ENCODE measurements around the gene CCDC159. TPM values are rescaled to one million over a fixed set of nuclear protein-coding genes. Genes with fewer than 3 reads are reported as not detected.
"Not testable (repeated sequence)": the region's sequence is repeated elsewhere in the genome, so short reads cannot be mapped to it uniquely, and the experiment has no call there.

CCDC159 gene
- polyA plus RNA-seq, 4 donors: 24.1 to 70.4 (median 50.3) TPM

DNA sequence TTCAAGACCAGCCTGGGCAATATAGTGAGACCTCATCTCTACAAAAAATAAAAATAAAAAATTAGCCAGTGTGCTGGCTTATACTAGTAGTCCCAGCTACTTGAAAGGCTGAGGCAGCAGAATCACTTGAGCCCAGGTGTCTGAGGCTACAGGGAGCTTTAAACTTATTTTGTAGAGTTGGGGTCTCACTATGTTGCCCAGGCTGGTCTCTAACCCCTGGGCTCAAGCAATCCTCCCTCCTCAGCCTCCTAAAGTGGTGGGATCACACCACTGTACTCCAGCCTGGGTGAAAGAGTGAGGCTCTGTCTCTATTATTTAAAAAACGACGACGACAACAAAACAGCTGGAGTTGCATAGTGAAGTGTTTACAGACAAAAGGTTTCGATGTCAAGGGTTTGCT, 14.8 kb upstream of the CCDC159 start:
- FAIRE-seq (no peak), DNase-seq (no peak)
- no peak overlapping the region for H3K27ac ChIP-seq (ENCODE audit: low read depth in 1 of 3, low read length in 2 of 3)
- WGBS, 3 donors: 62 to 92% (median 87%) methylated on average over 4 of the region's 4 CpGs
- H3K36me3 ChIP-seq (ENCODE audit: control insufficient read depth in 3 of 3, insufficient read depth in 2 of 3, low read depth in 1 of 3, low read length in 3 of 3): peaks cover 0 to 96% (median 2%) of the 10 kb centered on the region in 3 donors
- H3K4me1 ChIP-seq (ENCODE audit: control insufficient read depth in 3 of 3, insufficient read depth in 2 of 3, low read depth in 1 of 3, low read length in 2 of 3): peaks cover 0 to 4% (median 0%) of the 10 kb centered on the region in 3 donors
- H3K27me3 ChIP-seq (ENCODE audit: control insufficient read depth in 3 of 3, insufficient read depth in 3 of 3, low read length in 3 of 3): no peaks in the 10 kb centered on the region
- no peak overlapping the region for H3K4me3 ChIP-seq (ENCODE audit: low read depth in 1 of 3, low read length in 3 of 3)
- no peaks in the 10 kb centered on the region for H3K9me3 ChIP-seq (ENCODE audit: control insufficient read depth in 2 of 2, insufficient read depth in 1 of 2, low read depth in 1 of 2, low read length in 1 of 2)

DNA sequence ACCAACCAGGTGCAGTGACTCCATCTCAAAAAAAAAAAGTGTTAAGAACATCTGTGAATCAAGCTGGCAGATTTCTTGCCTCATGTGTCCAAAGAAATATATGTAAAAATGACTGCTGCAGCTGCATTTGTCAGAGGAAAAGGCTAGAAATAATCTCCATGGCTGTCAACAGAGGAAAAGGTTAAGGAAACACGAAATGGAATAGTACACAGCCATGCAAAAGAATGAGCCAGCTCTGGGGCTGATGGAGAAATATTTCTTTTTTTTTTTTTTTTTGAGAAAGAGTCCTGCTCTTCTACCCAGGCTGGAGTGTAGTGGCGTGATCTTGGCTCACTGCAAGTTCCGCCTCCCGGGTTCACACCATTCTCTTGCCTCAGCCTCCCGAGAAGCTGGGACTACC, 13.5 kb upstream of the CCDC159 start:
- H3K4me3 ChIP-seq (ENCODE audit: low read depth in 1 of 3, low read length in 3 of 3): no peak overlapping the region
- peaks cover 0 to 94% (median 2%) of the 10 kb centered on the region in 3 donors for H3K36me3 ChIP-seq (ENCODE audit: control insufficient read depth in 3 of 3, insufficient read depth in 2 of 3, low read depth in 1 of 3, low read length in 3 of 3)
- H3K4me1 ChIP-seq (ENCODE audit: control insufficient read depth in 3 of 3, insufficient read depth in 2 of 3, low read depth in 1 of 3, low read length in 2 of 3): peaks cover 0 to 10% (median 0%) of the 10 kb centered on the region in 3 donors
- H3K9me3 ChIP-seq (ENCODE audit: control insufficient read depth in 2 of 2, insufficient read depth in 1 of 2, low read depth in 1 of 2, low read length in 1 of 2): no peaks in the 10 kb centered on the region
- H3K27me3 ChIP-seq (ENCODE audit: control insufficient read depth in 3 of 3, insufficient read depth in 3 of 3, low read length in 3 of 3): no peaks in the 10 kb centered on the region
- 91 to 96% (median 96%) methylated on average over 5 of the region's 5 CpGs for WGBS, 3 donors
- no peak overlapping the region for H3K27ac ChIP-seq (ENCODE audit: low read depth in 1 of 3, low read length in 2 of 3)
- no peak for DNase-seq
- FAIRE-seq: no peak

DNA sequence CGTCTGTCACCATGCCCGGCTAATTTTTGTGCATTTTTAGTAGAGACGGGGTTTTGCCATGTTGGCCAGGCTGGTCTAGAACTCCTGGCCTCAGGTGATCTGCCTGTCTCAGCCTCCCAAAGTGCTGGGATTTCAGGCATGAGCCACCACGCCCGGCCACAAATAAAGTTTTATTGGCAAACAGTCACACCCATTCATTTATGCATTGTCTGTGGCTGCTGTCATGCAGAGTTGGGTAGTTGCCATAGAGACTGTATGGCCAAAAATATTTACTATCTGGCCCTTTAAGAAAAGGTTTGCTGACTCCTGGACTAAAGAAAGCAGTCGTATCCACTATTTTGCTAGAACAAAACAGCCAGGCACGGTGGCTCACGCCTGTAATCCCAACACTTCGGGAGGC, 12.5 kb upstream of the CCDC159 start:
- H3K4me3 ChIP-seq (ENCODE audit: low read depth in 1 of 3, low read length in 3 of 3); H3K4me1 ChIP-seq (ENCODE audit: control insufficient read depth in 3 of 3, insufficient read depth in 2 of 3, low read depth in 1 of 3, low read length in 2 of 3); H3K27ac ChIP-seq (ENCODE audit: low read depth in 1 of 3, low read length in 2 of 3); DNase-seq; H3K9me3 ChIP-seq (ENCODE audit: control insufficient read depth in 2 of 2, insufficient read depth in 1 of 2, low read depth in 1 of 2, low read length in 1 of 2); FAIRE-seq; H3K27me3 ChIP-seq (ENCODE audit: control insufficient read depth in 3 of 3, insufficient read depth in 3 of 3, low read length in 3 of 3): not testable (repeated sequence)
- 83 to 85% (median 84%) methylated on average over 9 of the region's 9 CpGs for WGBS, 3 donors
- H3K36me3 ChIP-seq (ENCODE audit: control insufficient read depth in 3 of 3, insufficient read depth in 2 of 3, low read depth in 1 of 3, low read length in 3 of 3): peaks cover 0 to 88% (median 2%) of the 10 kb centered on the region in 3 donors

DNA sequence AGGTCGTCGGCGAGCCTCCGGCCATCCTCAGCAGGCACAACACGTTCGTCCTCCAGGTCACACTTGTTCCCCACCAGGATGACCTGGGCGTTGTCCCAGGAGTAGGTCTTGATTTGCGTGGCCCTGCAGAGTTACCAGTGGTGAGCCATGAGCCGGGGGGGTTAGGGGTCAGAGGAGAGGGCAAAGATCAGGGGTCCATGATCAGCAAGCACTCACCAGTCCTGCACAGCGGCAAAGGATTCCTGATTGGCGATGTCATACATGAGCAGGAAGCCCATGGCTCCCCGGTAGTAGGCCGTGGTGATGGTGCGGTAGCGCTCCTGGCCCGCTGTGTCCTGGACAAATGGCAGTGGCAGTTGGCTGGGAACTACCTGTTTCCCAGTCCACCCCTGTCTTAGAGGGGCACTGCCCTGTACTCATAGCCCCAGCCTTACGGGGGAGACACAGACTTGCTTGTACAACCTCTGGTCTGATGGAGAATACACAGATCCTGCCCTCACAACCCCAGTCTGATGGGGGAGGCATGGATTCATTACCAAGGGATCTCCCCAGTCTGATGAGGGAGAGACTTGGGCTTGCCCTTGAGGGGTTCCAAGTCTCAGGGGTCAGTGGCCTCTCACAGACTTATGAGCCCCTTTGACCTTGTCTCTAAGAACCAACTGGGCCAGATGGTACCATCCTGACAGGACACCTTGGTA, 10.7 kb upstream of the CCDC159 start:
- no peak for FAIRE-seq
- Histone ChIP-seq H3K4me1 (ENCODE audit: control insufficient read depth in 3 of 3, insufficient read depth in 2 of 3, low read depth in 1 of 3, low read length in 2 of 3) (peaks cover 0 to 14% (median 4%) of the 10 kb centered on the region in 3 donors), H3K27ac (ENCODE audit: low read depth in 1 of 3, low read length in 2 of 3) (no peak overlapping the region), H3K9me3 (ENCODE audit: control insufficient read depth in 2 of 2, insufficient read depth in 1 of 2, low read depth in 1 of 2, low read length in 1 of 2) (no peaks in the 10 kb centered on the region), H3K27me3 (ENCODE audit: control insufficient read depth in 3 of 3, insufficient read depth in 3 of 3, low read length in 3 of 3) (no peaks in the 10 kb centered on the region), H3K4me3 (ENCODE audit: low read depth in 1 of 3, low read length in 3 of 3) (no peak overlapping the region), H3K36me3 (ENCODE audit: control insufficient read depth in 3 of 3, insufficient read depth in 2 of 3, low read depth in 1 of 3, low read length in 3 of 3) (peaks cover 0 to 71% (median 2%) of the 10 kb centered on the region in 3 donors)
- DNase-seq: no peak
- 95 to 98% (median 96%) methylated on average over 17 of the region's 17 CpGs for WGBS, 3 donors

DNA sequence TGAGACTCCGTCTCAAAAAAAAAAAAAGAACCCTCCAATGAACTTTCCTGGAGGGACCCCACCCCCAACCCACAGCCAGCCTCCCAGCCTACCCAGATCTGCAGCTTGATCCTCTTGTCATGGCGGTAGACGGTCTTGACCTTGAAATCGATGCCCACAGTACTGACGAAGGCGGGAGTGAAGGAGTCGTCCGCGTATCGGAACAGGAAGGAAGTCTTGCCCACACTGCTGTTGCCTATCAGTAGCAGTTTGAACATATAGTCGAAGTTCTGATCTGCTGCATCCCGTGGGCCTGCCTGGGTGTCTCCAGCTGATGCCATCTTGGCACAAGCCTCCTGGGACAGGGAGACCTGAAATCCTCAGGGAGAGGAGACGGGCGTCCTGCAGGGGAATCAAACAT, 9.2 kb upstream of the CCDC159 start:
- Histone ChIP-seq H3K27ac (ENCODE audit: low read depth in 1 of 3, low read length in 2 of 3) (no peak overlapping the region), H3K27me3 (ENCODE audit: control insufficient read depth in 3 of 3, insufficient read depth in 3 of 3, low read length in 3 of 3) (no peaks in the 10 kb centered on the region), H3K36me3 (ENCODE audit: control insufficient read depth in 3 of 3, insufficient read depth in 2 of 3, low read depth in 1 of 3, low read length in 3 of 3) (peaks cover 0 to 68% (median 2%) of the 10 kb centered on the region in 3 donors), H3K4me3 (ENCODE audit: low read depth in 1 of 3, low read length in 3 of 3) (peak overlapping the region in 1 of 3 donors; percentile 81), H3K4me1 (ENCODE audit: control insufficient read depth in 3 of 3, insufficient read depth in 2 of 3, low read depth in 1 of 3, low read length in 2 of 3) (peaks cover 0 to 14% (median 4%) of the 10 kb centered on the region in 3 donors), H3K9me3 (ENCODE audit: control insufficient read depth in 2 of 2, insufficient read depth in 1 of 2, low read depth in 1 of 2, low read length in 1 of 2) (peaks cover 0 to 3% of the 10 kb centered on the region in 2 donors)
- DNase-seq (no peak), FAIRE-seq (no peak)
- WGBS, 3 donors: 65 to 72% (median 71%) methylated on average over 13 to 14 of the region's 14 CpGs

DNA sequence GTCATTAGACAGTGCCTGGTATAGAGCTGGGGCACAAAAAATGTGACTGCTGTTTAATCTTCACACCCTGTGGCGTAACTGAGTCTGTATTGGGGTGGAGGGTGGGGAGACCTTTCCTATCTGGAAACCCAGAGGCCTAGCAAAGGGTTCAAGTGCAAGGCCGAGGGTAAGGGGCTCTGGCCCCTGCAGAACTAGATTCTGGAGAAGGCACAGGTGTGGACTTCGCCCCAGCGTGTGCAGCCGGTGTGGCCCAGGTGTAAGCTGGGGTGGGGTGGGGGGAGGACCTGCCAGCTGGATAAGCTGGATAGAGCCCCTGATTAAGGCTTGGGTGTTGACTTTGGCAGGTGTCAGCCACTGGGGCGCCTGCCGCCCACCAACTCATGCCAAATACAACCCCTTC, 8.2 kb upstream of the CCDC159 start:
- peaks cover 0 to 68% (median 2%) of the 10 kb centered on the region in 3 donors for H3K36me3 ChIP-seq (ENCODE audit: control insufficient read depth in 3 of 3, insufficient read depth in 2 of 3, low read depth in 1 of 3, low read length in 3 of 3)
- H3K4me1 ChIP-seq (ENCODE audit: control insufficient read depth in 3 of 3, insufficient read depth in 2 of 3, low read depth in 1 of 3, low read length in 2 of 3): peaks cover 2 to 19% (median 4%) of the 10 kb centered on the region in 3 donors
- H3K27ac ChIP-seq (ENCODE audit: low read depth in 1 of 3, low read length in 2 of 3): peak overlapping the region in 2 of 3 donors; percentile 66 to 93
- DNase-seq: peak; percentile 56 to 90
- peaks cover 0 to 3% of the 10 kb centered on the region in 2 donors for H3K9me3 ChIP-seq (ENCODE audit: control insufficient read depth in 2 of 2, insufficient read depth in 1 of 2, low read depth in 1 of 2, low read length in 1 of 2)
- H3K4me3 ChIP-seq (ENCODE audit: low read depth in 1 of 3, low read length in 3 of 3): peak overlapping the region in 1 of 3 donors; percentile 81
- no peak for FAIRE-seq
- 17 to 61% (median 47%) methylated on average over 7 of the region's 7 CpGs for WGBS, 3 donors
- H3K27me3 ChIP-seq (ENCODE audit: control insufficient read depth in 3 of 3, insufficient read depth in 3 of 3, low read length in 3 of 3): no peaks in the 10 kb centered on the region

DNA sequence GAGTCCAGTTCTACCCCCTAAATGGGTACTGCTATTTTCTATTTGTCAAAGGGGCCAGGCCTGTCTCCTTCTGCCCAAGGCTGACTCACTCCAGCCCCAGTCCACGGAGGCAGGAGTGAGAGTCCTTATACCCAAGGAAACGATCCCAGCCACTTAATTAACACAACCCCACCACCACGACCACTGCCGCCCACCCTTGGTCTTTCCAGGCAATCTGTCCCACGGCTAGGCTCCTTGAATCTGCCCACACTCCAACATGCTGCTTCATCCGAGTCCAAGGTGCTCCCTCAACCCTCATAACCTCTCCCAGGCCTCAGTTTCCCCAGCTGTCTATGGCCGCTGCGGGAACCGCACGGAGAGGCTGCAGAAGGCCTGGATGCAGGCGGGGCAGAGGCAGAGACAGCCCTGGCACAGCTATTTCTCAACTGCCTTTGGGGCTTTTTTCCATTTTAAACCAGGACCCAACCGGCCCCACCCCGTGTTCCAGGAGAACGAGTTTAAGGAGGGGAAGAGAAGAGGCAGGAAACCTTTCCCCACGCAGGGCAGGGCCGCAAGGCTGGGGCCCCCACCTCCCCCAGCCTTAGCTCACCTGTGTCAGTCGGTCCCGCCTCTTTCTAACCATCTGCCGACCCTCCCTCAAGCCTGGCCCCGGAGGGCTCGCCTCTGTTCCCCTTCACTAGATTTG, 7.6 kb upstream of the CCDC159 start:
- Histone ChIP-seq H3K4me3 (ENCODE audit: low read depth in 1 of 3, low read length in 3 of 3) (peak overlapping the region; percentile 59 to 85 (median 81)), H3K36me3 (ENCODE audit: control insufficient read depth in 3 of 3, insufficient read depth in 2 of 3, low read depth in 1 of 3, low read length in 3 of 3) (peaks cover 0 to 68% (median 2%) of the 10 kb centered on the region in 3 donors), H3K9me3 (ENCODE audit: control insufficient read depth in 2 of 2, insufficient read depth in 1 of 2, low read depth in 1 of 2, low read length in 1 of 2) (peaks cover 0 to 3% of the 10 kb centered on the region in 2 donors), H3K27me3 (ENCODE audit: control insufficient read depth in 3 of 3, insufficient read depth in 3 of 3, low read length in 3 of 3) (no peaks in the 10 kb centered on the region), H3K27ac (ENCODE audit: low read depth in 1 of 3, low read length in 2 of 3) (peak overlapping the region; percentile 13 to 93 (median 66)), H3K4me1 (ENCODE audit: control insufficient read depth in 3 of 3, insufficient read depth in 2 of 3, low read depth in 1 of 3, low read length in 2 of 3) (peaks cover 3 to 25% (median 4%) of the 10 kb centered on the region in 3 donors)
- DNase-seq (peak; percentile 12 to 55), FAIRE-seq (no peak)
- 8 to 26% (median 18%) methylated on average over 21 of the region's 21 CpGs for WGBS, 3 donors

DNA sequence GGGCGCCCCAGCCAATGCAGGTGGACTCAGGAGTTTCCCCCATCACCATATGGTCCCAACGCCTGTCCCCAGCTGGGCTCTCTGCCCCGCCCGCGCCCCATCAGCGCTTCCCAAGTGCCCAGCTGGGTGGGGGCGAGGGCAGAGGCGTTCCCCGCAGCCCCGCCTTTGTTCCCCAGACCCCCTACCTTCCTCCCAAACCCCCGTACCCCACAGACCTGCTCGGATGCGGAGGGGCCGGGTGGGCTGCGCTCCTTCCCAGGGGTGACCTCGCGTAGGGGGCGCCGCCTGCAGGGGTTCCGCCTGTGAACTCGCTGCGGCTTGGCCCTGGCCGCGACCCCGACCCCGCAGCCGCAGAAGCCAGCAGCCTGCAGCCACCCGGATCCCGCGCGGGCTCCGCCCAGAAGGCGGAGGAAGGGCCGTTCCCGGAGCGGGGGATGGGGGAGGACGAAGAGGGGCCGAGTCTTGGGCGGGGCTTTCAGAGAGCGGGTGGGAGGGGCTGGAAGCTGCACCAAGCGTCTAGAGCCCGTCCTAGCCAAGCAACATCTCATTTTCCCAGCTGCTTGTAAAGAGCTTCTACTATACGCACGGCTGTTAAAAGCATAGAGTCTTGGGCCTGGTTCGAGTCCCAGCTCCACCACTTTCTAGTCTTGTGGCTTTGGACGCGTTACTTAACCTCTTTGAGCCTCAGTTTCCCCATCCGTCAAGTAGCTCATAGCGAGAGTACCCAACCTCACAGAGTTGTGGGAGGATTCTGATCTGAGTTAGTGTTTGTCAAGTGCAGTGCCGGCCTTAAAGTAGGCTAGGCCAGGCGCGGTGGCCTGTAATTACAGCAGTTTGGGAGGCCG, 6.8 kb upstream of the CCDC159 start, which contains the start of gene RAB3D:
Gene RAB3D, minus strand, starts transcription at position 404 of the 845 bp plus-strand sequence. CDS start 2,258 bp downstream, outside the sequence.
- H3K4me1 ChIP-seq (ENCODE audit: control insufficient read depth in 3 of 3, insufficient read depth in 2 of 3, low read depth in 1 of 3, low read length in 2 of 3): peaks cover 4 to 31% (median 5%) of the 10 kb centered on the region in 3 donors
- peak; percentile 89 to 95 for DNase-seq
- H3K9me3 ChIP-seq (ENCODE audit: control insufficient read depth in 2 of 2, insufficient read depth in 1 of 2, low read depth in 1 of 2, low read length in 1 of 2): peaks cover 0 to 3% of the 10 kb centered on the region in 2 donors
- H3K4me3 ChIP-seq (ENCODE audit: low read depth in 1 of 3, low read length in 3 of 3): peak within 1 kb of the TSS; percentile 59 to 85 (median 81)
- WGBS, 3 donors: 2 to 6% (median 4%) methylated on average over 48 to 53 of the region's 53 CpGs
- H3K27me3 ChIP-seq (ENCODE audit: control insufficient read depth in 3 of 3, insufficient read depth in 3 of 3, low read length in 3 of 3): no peaks in the 10 kb centered on the region
- peaks cover 0 to 61% (median 2%) of the 10 kb centered on the region in 3 donors for H3K36me3 ChIP-seq (ENCODE audit: control insufficient read depth in 3 of 3, insufficient read depth in 2 of 3, low read depth in 1 of 3, low read length in 3 of 3)
- peak within 1 kb of the TSS; percentile 24 to 93 (median 66) for H3K27ac ChIP-seq (ENCODE audit: low read depth in 1 of 3, low read length in 2 of 3)
- FAIRE-seq: no peak
